ENCODE results near the gene EXOG.
"Not testable (repeated sequence)": the region's sequence is repeated elsewhere in the genome, so short reads cannot be mapped to it uniquely, and the experiment has no call there.

EXOG gene

GRCh38 chr3:38563886-38564270 is 67.7 kb downstream of the EXOG start:
- DNase-seq (ENCODE audit: low spot score) = no peak

GRCh38 chr3:38564631-38565338 is 68.6 kb downstream of the EXOG start:
- no peak for DNase-seq (ENCODE audit: low spot score)

- DNase-seq (ENCODE audit: low spot score) = no peak
Measured at GRCh38 chr3:38565339-38566214, 69.4 kb downstream of the EXOG start.

- DNase-seq (ENCODE audit: low spot score) = no peak
Measured at GRCh38 chr3:38566215-38566528, 70.0 kb downstream of the EXOG start.

GRCh38 chr3:38566794-38567193 is 70.7 kb downstream of the EXOG start:
- DNase-seq (ENCODE audit: low spot score) = not testable (repeated sequence)

GRCh38 chr3:38567498-38567897 is 71.4 kb downstream of the EXOG start:
- no peak for DNase-seq (ENCODE audit: low spot score)

GRCh38 chr3:38573111-38573510 is 77.0 kb downstream of the EXOG start:
- no peak for DNase-seq (ENCODE audit: low spot score)

GRCh38 chr3:38573556-38573955 is 77.4 kb downstream of the EXOG start:
- no peak for DNase-seq (ENCODE audit: low spot score)

GRCh38 chr3:38574411-38575278 is 78.5 kb downstream of the EXOG start:
- DNase-seq (ENCODE audit: low spot score) = no peak

- no peak for DNase-seq (ENCODE audit: low spot score)
Measured at GRCh38 chr3:38575279-38575843, 79.2 kb downstream of the EXOG start.

Measured in COLO829 (cell line).